LNCAP (cell line): Measurements from ENCODE around the gene PROCA1.

ENCODE experiments used
- TF ChIP-seq, protein P1 (sequence below): fragments of 450-650 bp; IDR thresholded peaks from 2 replicates; pipeline ENCODE4 v1.5.1; 2017; ENCODE audit warnings: mild to moderate bottlenecking

PROCA1 gene

GRCh38 chr17:28665994-28666393, 45.7 kb downstream of the PROCA1 start:
- TF ChIP-seq, protein P1, sequence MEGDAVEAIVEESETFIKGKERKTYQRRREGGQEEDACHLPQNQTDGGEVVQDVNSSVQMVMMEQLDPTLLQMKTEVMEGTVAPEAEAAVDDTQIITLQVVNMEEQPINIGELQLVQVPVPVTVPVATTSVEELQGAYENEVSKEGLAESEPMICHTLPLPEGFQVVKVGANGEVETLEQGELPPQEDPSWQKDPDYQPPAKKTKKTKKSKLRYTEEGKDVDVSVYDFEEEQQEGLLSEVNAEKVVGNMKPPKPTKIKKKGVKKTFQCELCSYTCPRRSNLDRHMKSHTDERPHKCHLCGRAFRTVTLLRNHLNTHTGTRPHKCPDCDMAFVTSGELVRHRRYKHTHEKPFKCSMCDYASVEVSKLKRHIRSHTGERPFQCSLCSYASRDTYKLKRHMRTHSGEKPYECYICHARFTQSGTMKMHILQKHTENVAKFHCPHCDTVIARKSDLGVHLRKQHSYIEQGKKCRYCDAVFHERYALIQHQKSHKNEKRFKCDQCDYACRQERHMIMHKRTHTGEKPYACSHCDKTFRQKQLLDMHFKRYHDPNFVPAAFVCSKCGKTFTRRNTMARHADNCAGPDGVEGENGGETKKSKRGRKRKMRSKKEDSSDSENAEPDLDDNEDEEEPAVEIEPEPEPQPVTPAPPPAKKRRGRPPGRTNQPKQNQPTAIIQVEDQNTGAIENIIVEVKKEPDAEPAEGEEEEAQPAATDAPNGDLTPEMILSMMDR, result no peak

DNA sequence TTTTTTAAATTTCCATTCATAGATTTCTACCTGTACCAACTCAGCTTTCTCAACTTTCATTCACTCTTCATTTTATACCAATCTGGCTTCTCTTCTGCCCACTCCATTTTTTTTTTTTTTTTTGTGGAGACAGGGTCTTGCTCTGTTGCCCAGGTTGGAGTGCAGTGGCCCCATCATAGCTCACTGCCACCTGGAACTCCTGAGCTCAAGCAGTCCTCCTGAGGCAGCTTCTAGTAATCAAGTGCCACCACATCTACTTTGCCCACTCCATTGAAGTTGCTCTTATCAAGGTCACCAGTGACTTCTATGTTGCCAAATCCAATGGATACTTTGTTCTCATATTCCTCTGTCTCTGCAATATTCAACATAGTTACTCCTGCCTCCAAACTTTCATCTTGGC, 48.0 kb downstream of the PROCA1 start:
- TF ChIP-seq, protein P1, result no peak

- TF ChIP-seq, protein P1, result no peak
Measured at GRCh38 chr17:28662527-28662829, 49.2 kb downstream of the PROCA1 start.

GRCh38 chr17:28661635-28662526, 49.8 kb downstream of the PROCA1 start, which contains the start of the genes SDF2 and SUPT6H:
SDF2 (minus strand) TSS chr17:28661906; CDS start chr17:28661876, 30 bp downstream.
SUPT6H (plus strand) TSS chr17:28662205; CDS start chr17:28673402, 11,197 bp downstream.
- TF ChIP-seq, protein P1, result no peak

GRCh38 chr17:28657756-28658155, 53.9 kb downstream of the PROCA1 start:
- TF ChIP-seq, protein P1, result no peak

GRCh38 chr17:28655160-28655559, 56.5 kb downstream of the PROCA1 start:
- TF ChIP-seq, protein P1, result no peak
